HG03571 (cell line): Measurements from ENCODE around the gene SLC5A11.

Experiments
- ATAC-seq: cut with Tn5 transposase; IDR thresholded peaks from one replicate; pipeline ENCODE4 v1.9.1; 2021; ENCODE audit not compliant: unreplicated experiment

The SLC5A11 gene

GRCh38 chr16:24917236-24917635, 71.5 kb downstream of the SLC5A11 start:
- ATAC-seq = no peak

GRCh38 chr16:24917891-24918290, 72.1 kb downstream of the SLC5A11 start:
- no peak for ATAC-seq

GRCh38 chr16:24918641-24919040, 72.9 kb downstream of the SLC5A11 start:
- no peak for ATAC-seq

GRCh38 chr16:24919536-24919935, 73.8 kb downstream of the SLC5A11 start:
- ATAC-seq = no peak

GRCh38 chr16:24920568-24920967, 74.8 kb downstream of the SLC5A11 start:
- no peak for ATAC-seq

- no peak for ATAC-seq
These were observed 75.5 kb downstream of the SLC5A11 start for GRCh38 chr16:24921229-24921628.

- ATAC-seq = no peak
These were observed 79.4 kb downstream of the SLC5A11 start for GRCh38 chr16:24925163-24925562.

GRCh38 chr16:24929409-24929808, 83.6 kb downstream of the SLC5A11 start:
- ATAC-seq = no peak

- ATAC-seq = no peak
These were observed 84.7 kb downstream of the SLC5A11 start for GRCh38 chr16:24930440-24930839.

- no peak for ATAC-seq
These were observed 85.3 kb downstream of the SLC5A11 start for GRCh38 chr16:24931091-24931490.

- no peak for ATAC-seq
These were observed 89.6 kb downstream of the SLC5A11 start for GRCh38 chr16:24935336-24935735.

GRCh38 chr16:24936151-24936550, 90.4 kb downstream of the SLC5A11 start:
- no peak for ATAC-seq

GRCh38 chr16:24939224-24939623, 93.5 kb downstream of the SLC5A11 start:
- ATAC-seq = no peak

GRCh38 chr16:24939738-24940137, 94.0 kb downstream of the SLC5A11 start:
- ATAC-seq = no peak

- ATAC-seq = no peak
These were observed 97.7 kb downstream of the SLC5A11 start for GRCh38 chr16:24943471-24943870.

- no peak for ATAC-seq
These were observed 98.4 kb downstream of the SLC5A11 start for GRCh38 chr16:24944206-24944605.

- ATAC-seq = no peak
These were observed 100.4 kb downstream of the SLC5A11 start for GRCh38 chr16:24946155-24946554.

- no peak for ATAC-seq
These were observed 104.5 kb downstream of the SLC5A11 start for GRCh38 chr16:24950275-24950674.

- no peak for ATAC-seq
These were observed 107.5 kb downstream of the SLC5A11 start for GRCh38 chr16:24953306-24953705.

GRCh38 chr16:24953721-24954120, 108.0 kb downstream of the SLC5A11 start:
- no peak for ATAC-seq

GRCh38 chr16:24954137-24954536, 108.4 kb downstream of the SLC5A11 start:
- ATAC-seq = no peak

GRCh38 chr16:24955975-24956731, 110.4 kb downstream of the SLC5A11 start:
- ATAC-seq = no peak

- no peak for ATAC-seq
These were observed 112.1 kb downstream of the SLC5A11 start for GRCh38 chr16:24957887-24958286.
